Liver (tissue), 9 donors: ENCODE data around the gene SOX14. TPM values are rescaled to one million over a fixed set of nuclear protein-coding genes. Genes with fewer than 3 reads are reported as not detected.

ENCODE experiments used
- DNase-seq: peaks from one replicate; pipeline ENCODE4 v3.0.0-alpha.2; 2017; ENCODE audit warnings: low spot score
- H3K27ac ChIP-seq, 2 donors: one replicate each; pipeline ENCODE4 v1.7.0; 2013; ENCODE audit warnings: inconsistent platforms in 2 of 2, low read length in 2 of 2, control low read depth in 1 of 2, low read depth in 1 of 2, mild to moderate bottlenecking in 1 of 2
- H3K27me3 ChIP-seq, 4 donors: one replicate each; pipeline versions ENCODE4 v1.6.1 to v1.7.0; 2013; ENCODE audit warnings: low read length in 3 of 4, inconsistent platforms in 1 of 4, mild to moderate bottlenecking in 1 of 4, moderate library complexity in 1 of 4; ENCODE audit not compliant: control insufficient read depth in 4 of 4, insufficient read depth in 4 of 4
- H3K36me3 ChIP-seq, 4 donors: one replicate each; pipeline versions ENCODE4 v1.6.1 to v1.7.0; 2013; ENCODE audit warnings: low read length in 3 of 4, mild to moderate bottlenecking in 3 of 4, low read depth in 1 of 4, moderate library complexity in 1 of 4; ENCODE audit not compliant: control insufficient read depth in 4 of 4, insufficient read depth in 3 of 4
- H3K4me1 ChIP-seq, 4 donors: one replicate each; pipeline versions ENCODE4 v1.6.1 to v1.7.0; 2013; ENCODE audit warnings: low read length in 3 of 4, mild to moderate bottlenecking in 3 of 4, moderate library complexity in 1 of 4; ENCODE audit not compliant: control insufficient read depth in 4 of 4, insufficient read depth in 4 of 4
- H3K4me3 ChIP-seq, 3 donors: one replicate each; pipeline versions ENCODE4 v1.6.1 to v1.7.0; 2013; ENCODE audit warnings: low read length in 3 of 3, control low read depth in 1 of 3, low read depth in 1 of 3, mild to moderate bottlenecking in 1 of 3
- H3K9ac ChIP-seq, 2 donors: one replicate each; pipeline ENCODE4 v1.7.0; 2013; ENCODE audit warnings: low read length in 2 of 2, mild to moderate bottlenecking in 2 of 2, moderate library complexity in 2 of 2, control low read depth in 1 of 2, low read depth in 1 of 2
- H3K9me3 ChIP-seq, 4 donors: one replicate each; pipeline versions ENCODE4 v1.6.1 to v1.7.0; 2013; ENCODE audit warnings: low read length in 3 of 4; ENCODE audit not compliant: control insufficient read depth in 4 of 4
- CTCF ChIP-seq: fragments of 150-350 bp; IDR thresholded peaks from 2 replicates; pipeline ENCODE4 v1.5.1; 2017; ENCODE audit warnings: improper control_type of control experiment, low read depth, low read length; ENCODE audit not compliant: missing input control
- FOXA1 ChIP-seq: IDR thresholded peaks from 2 replicates; pipeline ENCODE4 v1.6.1; 2016; ENCODE audit warnings: antibody characterized with exemption
- GABPA ChIP-seq, 2 donors: IDR thresholded peaks in 1 of 2; conservative IDR thresholded peaks in 1 of 2; 2 replicates each; pipeline ENCODE4 v1.6.1; 2016; ENCODE audit warnings: antibody characterized with exemption in 2 of 2, mild to moderate bottlenecking in 1 of 2, moderate library complexity in 1 of 2
- HNF4A ChIP-seq, 2 donors: conservative IDR thresholded peaks; 2 replicates each; pipeline ENCODE4 v1.6.1; 2016; ENCODE audit warnings: antibody characterized with exemption in 2 of 2, mild to moderate bottlenecking in 2 of 2
- JUND ChIP-seq, 2 donors: IDR thresholded peaks; 2 replicates each; pipeline ENCODE4 v1.6.1; 2016; ENCODE audit warnings: antibody characterized with exemption in 2 of 2
- MAX ChIP-seq: IDR thresholded peaks from 2 replicates; pipeline ENCODE4 v1.6.1; 2016; ENCODE audit warnings: antibody characterized with exemption
- RXRA ChIP-seq, 2 donors: IDR thresholded peaks; 2 replicates each; pipeline ENCODE4 v1.6.1; 2017 to 2018; ENCODE audit warnings: antibody characterized with exemption in 2 of 2, mild to moderate bottlenecking in 1 of 2
- ZBTB33 ChIP-seq: IDR thresholded peaks from 2 replicates; pipeline ENCODE4 v1.6.1; 2016; ENCODE audit warnings: antibody characterized with exemption
- WGBS: extraction: QIAGEN DNeasy Blood & Tissue Kit; methylation state at CpG from one replicate; pipeline ENCODE4 v1.1.7; 2013; 5-methylcytosine and 5-hydroxymethylcytosine counted together
- polyA plus RNA-seq, 2 donors: library from polyadenylated mRNA; stranded (reverse) in 1 of 2; unstranded in 1 of 2; fragments of 200-250 nt in 1 of 2; fragments of >200 nt in 1 of 2; fragmentation: Nextera tagmentation in 1 of 2; extraction: Ambion mirVana in 1 of 2; gene quantifications; one replicate each; pipeline versions ENCODE4 v1.2.1 to v1.2.3, GENCODE V29; 2013 to 2015
- total RNA-seq, 2 donors: library from RNA; depleted of rRNA; stranded (reverse); fragments of >200 nt; gene quantifications; one replicate each; pipeline ENCODE4 v1.2.3, GENCODE V29; 2014
- donor health status: healthy.
- donor health status: healthy.
- donor health status: healthy.
- donor health status: healthy.
- donor health status: healthy.

Gene SOX14
- total and polyA plus RNA-seq, 4 donors = not detected

GRCh38 chr3:137767538-137768360 lies 3.6 kb downstream of the SOX14 start:
- peaks cover 20 to 53% (median 36%) of the 10 kb centered on the region in 4 donors for H3K4me1 ChIP-seq
- H3K4me3 ChIP-seq = peak overlapping the region; percentile 42 to 69 (median 55)
- 4% methylated on average over 36 of the region's 36 CpGs for WGBS
- no peak for DNase-seq
- TF ChIP-seq HNF4A (conservative IDR thresholded peaks at IDR 0.05) = peak; percentile 60 to 73
- TF ChIP-seq CTCF = no peak
- no peak for TF ChIP-seq RXRA (IDR thresholded peaks at IDR 0.05)
- no peak overlapping the region for H3K9ac ChIP-seq
- H3K36me3 ChIP-seq = no peaks in the 10 kb centered on the region
- no peaks in the 10 kb centered on the region for H3K9me3 ChIP-seq
- peaks cover 10 to 51% (median 26%) of the 10 kb centered on the region in 4 donors for H3K27me3 ChIP-seq
- H3K27ac ChIP-seq = no peak overlapping the region

GRCh38 chr3:137768361-137769321 lies 4.5 kb downstream of the SOX14 start:
- 5% methylated on average over 59 of the region's 59 CpGs for WGBS
- Histone ChIP-seq H3K9ac (no peak overlapping the region), H3K4me3 (peak overlapping the region; percentile 42 to 69 (median 55)), H3K27me3 (peaks cover 10 to 53% (median 25%) of the 10 kb centered on the region in 4 donors), H3K36me3 (no peaks in the 10 kb centered on the region), H3K9me3 (no peaks in the 10 kb centered on the region), H3K4me1 (peaks cover 18 to 47% (median 32%) of the 10 kb centered on the region in 4 donors), H3K27ac (no peak overlapping the region)
- DNase-seq = no peak
- TF ChIP-seq MAX = no peak
- TF ChIP-seq FOXA1 = no peak
- TF ChIP-seq GABPA (IDR thresholded peaks at IDR 0.05 in 1 of 2, conservative IDR thresholded peaks at IDR 0.05 in 1 of 2) = no peak
- TF ChIP-seq JUND (IDR thresholded peaks at IDR 0.05) = no peak
- no peak for TF ChIP-seq ZBTB33
- no peak for TF ChIP-seq CTCF
